PC-3 (cell line): ENCODE results near the gene PXK.

Source experiments
- EZH2 ChIP-seq: fragments of 300-600 bp; sonication (generic); IDR thresholded peaks from one replicate; pipeline ENCODE4 v1.6.1; 2017; ENCODE audit warnings: antibody characterized with exemption, mild to moderate bottlenecking, low read length; ENCODE audit not compliant: unreplicated experiment
- EZH2phosphoT487 ChIP-seq: fragments of 300-600 bp; sonication (generic); IDR thresholded peaks from 2 replicates; pipeline ENCODE4 v1.6.1; 2018; ENCODE audit warnings: mild to moderate bottlenecking, antibody characterized with exemption, low read length, borderline replicate concordance
- TF ChIP-seq, protein P1 (sequence below): fragments of 300-600 bp; sonication (generic); conservative IDR thresholded peaks from 2 replicates; pipeline ENCODE4 v1.5.1; 2017; ENCODE audit warnings: antibody characterized with exemption, low read depth, mild to moderate bottlenecking, low read length

DNA sequence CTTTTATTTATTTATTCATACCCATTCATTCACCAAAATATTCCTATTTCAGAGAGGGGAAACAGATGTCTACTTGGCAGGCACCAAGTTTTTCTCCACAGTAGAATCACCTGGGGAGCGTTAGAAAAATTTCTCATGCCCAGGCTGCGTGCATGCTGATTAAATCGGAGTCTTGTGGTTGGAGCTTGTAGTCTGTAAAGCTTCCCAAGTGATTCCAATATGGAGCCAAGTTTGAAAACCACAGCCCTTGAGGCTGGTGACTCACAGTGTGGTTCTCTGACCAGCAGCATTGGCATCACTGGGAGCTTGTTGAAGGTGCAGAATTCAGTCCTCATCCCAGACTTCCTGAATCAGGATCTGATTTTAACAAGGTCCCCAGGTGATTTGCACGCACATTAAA is 51.2 kb downstream of the PXK start:
- TF ChIP-seq, protein P1, sequence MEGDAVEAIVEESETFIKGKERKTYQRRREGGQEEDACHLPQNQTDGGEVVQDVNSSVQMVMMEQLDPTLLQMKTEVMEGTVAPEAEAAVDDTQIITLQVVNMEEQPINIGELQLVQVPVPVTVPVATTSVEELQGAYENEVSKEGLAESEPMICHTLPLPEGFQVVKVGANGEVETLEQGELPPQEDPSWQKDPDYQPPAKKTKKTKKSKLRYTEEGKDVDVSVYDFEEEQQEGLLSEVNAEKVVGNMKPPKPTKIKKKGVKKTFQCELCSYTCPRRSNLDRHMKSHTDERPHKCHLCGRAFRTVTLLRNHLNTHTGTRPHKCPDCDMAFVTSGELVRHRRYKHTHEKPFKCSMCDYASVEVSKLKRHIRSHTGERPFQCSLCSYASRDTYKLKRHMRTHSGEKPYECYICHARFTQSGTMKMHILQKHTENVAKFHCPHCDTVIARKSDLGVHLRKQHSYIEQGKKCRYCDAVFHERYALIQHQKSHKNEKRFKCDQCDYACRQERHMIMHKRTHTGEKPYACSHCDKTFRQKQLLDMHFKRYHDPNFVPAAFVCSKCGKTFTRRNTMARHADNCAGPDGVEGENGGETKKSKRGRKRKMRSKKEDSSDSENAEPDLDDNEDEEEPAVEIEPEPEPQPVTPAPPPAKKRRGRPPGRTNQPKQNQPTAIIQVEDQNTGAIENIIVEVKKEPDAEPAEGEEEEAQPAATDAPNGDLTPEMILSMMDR: no peak
- TF ChIP-seq EZH2 (no peak), EZH2phosphoT487 (no peak)
